Osteocyte (in vitro differentiated cells): ENCODE results near the gene CDH23. TPM values are rescaled to one million over a fixed set of nuclear protein-coding genes. Genes with fewer than 3 reads are reported as not detected.
A peak's percentile ranks its signal among the peaks of the same experiment; 100 is the strongest.

Experiments used
- DNase-seq: peaks from one replicate; pipeline ENCODE4 v3.0.0; 2021; ENCODE audit warnings: mixed read lengths; ENCODE audit not compliant: unreplicated experiment; ENCODE audit errors: extremely low spot score
- H3K27ac Mint-ChIP-seq: one replicate; pipeline ENCODE4 v1.8.0; 2021; ENCODE audit warnings: mild to moderate bottlenecking, mixed read lengths; ENCODE audit not compliant: unreplicated experiment
- H3K27me3 Mint-ChIP-seq: one replicate; pipeline ENCODE4 v1.8.0; 2021; ENCODE audit warnings: mixed read lengths; ENCODE audit not compliant: unreplicated experiment
- H3K36me3 Mint-ChIP-seq: one replicate; pipeline ENCODE4 v1.8.0; 2021; ENCODE audit warnings: mixed read lengths; ENCODE audit not compliant: unreplicated experiment
- H3K4me1 Mint-ChIP-seq: one replicate; pipeline ENCODE4 v1.8.0; 2021; ENCODE audit warnings: mixed read lengths; ENCODE audit not compliant: unreplicated experiment
- H3K4me3 Mint-ChIP-seq: one replicate; pipeline ENCODE4 v1.8.0; 2021; ENCODE audit warnings: mild to moderate bottlenecking, moderate library complexity, mixed read lengths; ENCODE audit not compliant: unreplicated experiment
- H3K9me3 Mint-ChIP-seq: one replicate; pipeline ENCODE4 v1.8.0; 2021; ENCODE audit warnings: mixed read lengths; ENCODE audit not compliant: unreplicated experiment
- CTCF ChIP-seq: fragments of 200-600 bp; sonication (generic); IDR thresholded peaks from 2 replicates; pipeline ENCODE4 v1.5.0; 2021; ENCODE audit warnings: antibody characterized with exemption, mild to moderate bottlenecking, moderate library complexity
- total RNA-seq: library from RNA; stranded (reverse); gene quantifications from 2 replicates; pipeline ENCODE4 v1.2.1, GENCODE V29; 2021

Gene CDH23
- total RNA-seq, 1 donor from 2014 or later = not detected

- Mint-ChIP-seq H3K27me3 (peaks cover 13% of the 10 kb centered on the region), H3K27ac (no peak overlapping the region), H3K9me3 (no peaks in the 10 kb centered on the region), H3K4me1 (no peaks in the 10 kb centered on the region), H3K36me3 (peaks cover 6% of the 10 kb centered on the region), H3K4me3 (no peak overlapping the region)
- TF ChIP-seq CTCF = no peak
- no peak for DNase-seq
These were observed 412.9 kb downstream of the CDH23 start for GRCh38 chr10:71809628-71810027.

GRCh38 chr10:71810048-71810750 lies 413.5 kb downstream of the CDH23 start:
- Mint-ChIP-seq H3K4me3 (no peak overlapping the region), H3K27me3 (peaks cover 7% of the 10 kb centered on the region)
- no peak for DNase-seq

GRCh38 chr10:71811351-71811750 lies 414.6 kb downstream of the CDH23 start:
- peaks cover under 1% of the 10 kb centered on the region for H3K27me3 Mint-ChIP-seq
- no peaks in the 10 kb centered on the region for H3K4me1 Mint-ChIP-seq
- no peak for TF ChIP-seq CTCF
- no peak overlapping the region for H3K4me3 Mint-ChIP-seq
- no peaks in the 10 kb centered on the region for H3K9me3 Mint-ChIP-seq
- DNase-seq = no peak
- peaks cover 18% of the 10 kb centered on the region for H3K36me3 Mint-ChIP-seq
- H3K27ac Mint-ChIP-seq = no peak overlapping the region

More at GRCh38 chr10:71810048-71810750, 413.5 kb downstream of the CDH23 start:
- no peak overlapping the region for H3K27ac Mint-ChIP-seq
- H3K36me3 Mint-ChIP-seq = peaks cover 10% of the 10 kb centered on the region
- H3K9me3 Mint-ChIP-seq = no peaks in the 10 kb centered on the region
- no peak for TF ChIP-seq CTCF
- no peaks in the 10 kb centered on the region for H3K4me1 Mint-ChIP-seq

- TF ChIP-seq CTCF = peak; percentile 73
These were observed 415.5 kb downstream of the CDH23 start for GRCh38 chr10:71812016-71812912.

More at GRCh38 chr10:71812016-71812912, 415.5 kb downstream of the CDH23 start:
- Mint-ChIP-seq H3K4me3 (no peak overlapping the region), H3K4me1 (no peaks in the 10 kb centered on the region), H3K27ac (no peak overlapping the region), H3K36me3 (peaks cover 26% of the 10 kb centered on the region), H3K27me3 (no peaks in the 10 kb centered on the region), H3K9me3 (no peaks in the 10 kb centered on the region)
- DNase-seq = no peak
